GM19452 (cell line): ENCODE data around the gene STAMBP.
"Not testable (repeated sequence)": the region's sequence is repeated elsewhere in the genome, so short reads cannot be mapped to it uniquely, and the experiment has no call there.

ENCODE experiments used
- ATAC-seq: cut with Tn5 transposase; IDR thresholded peaks from one replicate; pipeline ENCODE4 v1.9.1; 2021; ENCODE audit not compliant: unreplicated experiment

STAMBP gene

DNA sequence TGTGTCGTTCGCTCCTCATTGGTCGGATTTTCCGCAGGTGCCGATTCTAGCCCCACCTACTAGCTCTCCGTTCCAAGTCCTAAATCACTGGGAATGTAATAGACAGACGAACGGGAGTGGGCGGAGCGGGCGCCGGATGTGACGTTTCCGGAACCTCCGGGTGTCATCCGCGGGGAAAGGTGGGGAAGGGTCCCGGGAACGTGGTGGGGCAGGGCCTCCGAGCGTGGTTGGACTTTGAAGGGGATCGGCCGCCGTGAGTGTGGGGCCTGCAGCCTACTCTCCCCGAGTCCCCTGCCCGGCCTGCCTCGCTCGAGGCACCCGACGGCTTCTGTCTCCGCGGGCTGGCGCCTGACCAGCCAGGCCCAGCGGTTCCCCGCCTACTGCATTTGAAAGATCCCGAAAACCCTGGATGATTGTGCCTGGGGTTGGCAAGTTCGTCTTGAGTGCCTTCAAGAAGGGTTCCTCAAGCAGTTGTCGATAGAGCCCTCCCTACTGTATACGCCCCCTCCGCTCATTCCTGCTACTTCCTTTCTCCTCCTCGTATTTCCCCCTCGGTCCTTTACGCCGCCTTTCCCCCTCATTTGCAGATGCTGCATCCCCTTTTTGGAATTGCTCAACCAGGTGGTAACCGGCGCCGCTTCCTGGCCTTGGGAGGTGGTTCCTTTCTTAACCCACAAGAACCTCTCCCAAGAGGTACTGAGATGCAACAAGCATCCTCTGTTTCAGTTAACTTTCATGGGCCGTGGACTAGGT, at the start of gene STAMBP:
STAMBP (plus strand) TSS at position 144 of the 753 bp plus-strand sequence. CDS start 1,896 bp downstream, outside the sequence.
- peak; percentile 72 for ATAC-seq

GRCh38 chr2:73779467-73780236, 49.1 kb upstream of the STAMBP start, which contains the start of gene DUSP11:
TSS of gene DUSP11 (minus strand) at chr2:73780103. CDS start at chr2:73779974, 129 bp downstream.
- peak; percentile 98 for ATAC-seq

- no peak for ATAC-seq
Measured at GRCh38 chr2:73780237-73780582, 48.6 kb upstream of the STAMBP start.

- ATAC-seq, result not testable (repeated sequence)
Measured at GRCh38 chr2:73783402-73783801, 45.4 kb upstream of the STAMBP start.

GRCh38 chr2:73783883-73784282, 44.9 kb upstream of the STAMBP start, which contains the start of gene C2orf78:
TSS of gene C2orf78 (plus strand) at chr2:73784183. CDS start at chr2:73784310, 127 bp downstream.
- not testable (repeated sequence) for ATAC-seq

- ATAC-seq, result no peak
Measured at GRCh38 chr2:73811878-73812277, 16.9 kb upstream of the STAMBP start.

DNA sequence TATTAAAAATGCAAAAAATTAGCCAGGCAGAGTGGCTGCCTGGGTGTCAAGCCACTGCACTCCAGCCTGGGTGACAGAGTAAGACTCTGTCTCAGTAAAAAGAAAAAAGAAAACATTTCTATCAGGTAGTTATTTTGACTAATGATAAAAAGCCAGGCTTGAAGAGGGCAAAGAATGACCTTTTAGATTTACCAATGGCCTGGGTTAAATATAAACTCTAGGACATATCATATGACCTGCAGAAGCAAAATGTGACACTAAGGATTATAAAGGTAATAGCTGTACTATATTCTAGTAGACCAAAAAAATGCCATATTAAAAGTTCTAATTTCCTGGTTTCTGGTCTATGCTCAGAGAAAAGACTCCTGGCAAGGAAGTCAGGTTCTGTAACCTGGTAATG, 16.1 kb upstream of the STAMBP start:
- no peak for ATAC-seq

- ATAC-seq, result no peak
Measured at GRCh38 chr2:73818296-73818695, 10.5 kb upstream of the STAMBP start.

DNA sequence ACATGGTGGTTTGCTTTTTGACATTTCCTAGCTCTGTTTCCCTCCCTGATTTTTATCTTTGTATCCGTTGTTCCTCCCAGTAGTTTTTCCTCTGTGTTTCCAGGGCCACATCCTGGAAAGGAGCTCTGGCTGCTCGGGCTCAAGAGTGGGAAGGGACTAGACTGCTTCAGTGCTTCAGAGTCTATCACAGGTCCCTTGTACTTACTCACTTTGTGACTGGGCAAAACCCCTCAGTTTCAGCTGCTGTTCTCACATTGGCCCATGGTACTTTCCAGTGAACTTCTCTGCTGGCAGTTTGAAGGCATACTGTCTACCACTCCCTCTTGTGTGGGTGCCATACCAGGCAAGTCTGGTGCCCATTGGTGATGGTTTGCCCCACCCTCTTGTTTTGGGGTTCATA, 7.5 kb upstream of the STAMBP start:
- peak; percentile 65 for ATAC-seq

DNA sequence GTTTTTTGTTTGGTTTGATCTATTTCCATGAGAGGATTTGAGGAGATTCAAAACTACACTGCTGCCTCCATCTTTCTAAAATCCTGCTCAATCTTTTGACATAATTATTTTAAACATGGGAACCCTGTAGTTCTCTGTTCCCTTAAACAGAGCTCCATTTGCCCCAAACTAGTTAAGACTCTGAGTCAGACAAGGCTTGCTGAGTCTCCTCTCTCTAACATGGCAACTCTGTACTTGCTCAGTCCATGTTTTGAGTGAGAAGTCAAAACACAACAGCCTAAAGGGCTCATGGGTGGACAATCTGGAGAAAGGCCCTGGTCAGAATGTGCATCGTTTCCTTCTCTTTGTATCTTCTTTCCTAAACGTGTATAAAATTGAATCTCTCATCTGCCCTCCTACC, 7.1 kb upstream of the STAMBP start:
- no peak for ATAC-seq

GRCh38 chr2:73822276-73822675, 6.5 kb upstream of the STAMBP start:
- ATAC-seq, result peak; percentile 75

DNA sequence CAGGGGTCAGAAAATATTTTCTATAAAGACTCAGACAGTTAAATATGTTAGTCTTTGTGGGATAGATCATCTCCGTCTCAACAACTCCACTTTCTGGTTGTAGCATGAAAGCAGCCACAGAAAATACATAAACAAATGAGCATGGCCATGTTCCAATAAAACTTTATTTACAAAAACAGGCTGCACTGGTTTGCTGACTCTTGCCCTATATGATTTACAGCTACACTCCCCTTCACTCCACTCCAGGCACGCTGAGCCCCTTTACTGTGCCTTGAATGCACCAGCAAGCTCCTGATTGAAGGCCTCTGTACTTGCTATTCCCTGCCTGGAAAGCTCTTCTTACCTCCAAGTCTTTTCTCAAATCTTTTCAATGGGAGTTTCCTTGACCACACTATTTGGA, 5.8 kb upstream of the STAMBP start:
- no peak for ATAC-seq

DNA sequence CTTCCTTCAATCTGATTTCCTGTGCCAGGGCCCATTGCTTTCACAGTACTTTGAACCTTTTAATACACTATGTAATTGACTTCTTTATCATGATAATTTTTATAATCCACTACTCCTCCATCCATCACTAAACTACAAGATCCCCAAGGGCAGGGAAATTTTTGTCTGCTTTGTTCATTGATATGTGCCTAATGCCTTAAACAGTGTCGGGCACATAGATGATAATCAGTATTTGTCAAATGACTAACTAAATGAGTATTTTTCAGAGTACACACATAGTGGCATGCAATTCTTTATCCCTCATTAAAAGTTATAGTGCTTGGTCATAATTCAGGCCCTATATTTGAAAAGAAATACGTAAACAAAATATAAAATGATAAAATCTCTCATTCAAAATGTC, 5.3 kb upstream of the STAMBP start:
- ATAC-seq, result no peak

DNA sequence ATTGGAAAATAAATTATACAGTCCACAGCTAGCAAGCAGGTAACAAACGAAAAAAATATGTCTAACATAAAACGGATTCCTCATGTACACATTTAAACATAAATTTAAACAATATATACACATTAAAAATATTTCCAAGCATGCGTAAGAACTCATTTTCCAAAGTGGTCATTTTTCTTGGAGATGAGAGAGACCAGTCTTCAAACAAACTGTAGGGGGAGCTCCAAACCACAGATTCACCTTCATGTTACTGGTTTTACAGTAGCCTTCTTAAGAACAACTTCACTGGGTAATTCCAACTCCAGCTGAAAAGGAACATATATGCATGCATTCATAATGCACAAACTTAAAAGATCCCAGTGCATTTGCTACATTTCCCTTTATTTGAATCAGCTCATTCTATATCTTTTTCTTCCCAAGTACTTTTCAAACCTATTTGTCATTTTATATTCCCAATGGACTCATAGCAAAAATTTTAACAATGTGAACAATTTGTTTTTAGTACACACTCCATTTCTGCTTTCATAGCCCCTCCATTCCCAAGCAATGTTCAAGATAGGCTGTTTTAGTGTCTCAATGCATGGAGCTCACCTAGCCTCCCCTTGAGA, 4.7 kb upstream of the STAMBP start:
- ATAC-seq, result no peak

DNA sequence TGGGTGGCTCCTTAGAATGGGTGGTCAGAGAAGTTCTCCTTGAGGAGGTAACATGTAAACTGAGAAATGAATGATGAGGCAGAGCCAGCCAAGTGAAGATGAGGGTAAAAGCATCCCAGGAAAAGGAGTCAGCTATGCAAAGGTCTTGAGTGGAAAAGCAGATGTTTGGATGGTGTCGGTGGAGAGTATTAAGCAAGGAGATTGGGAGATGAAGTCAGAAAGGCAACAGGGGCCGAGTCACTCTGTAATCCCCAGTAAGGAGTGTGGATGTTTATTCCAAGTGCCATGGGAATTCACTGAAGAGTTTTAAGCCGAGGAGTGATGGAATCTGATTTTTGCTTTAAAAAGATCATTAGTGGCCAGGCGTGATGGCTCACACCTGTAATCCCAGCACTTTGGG, 3.4 kb upstream of the STAMBP start:
- ATAC-seq, result no peak

- ATAC-seq, result no peak
Measured at GRCh38 chr2:73827018-73827417, 1.7 kb upstream of the STAMBP start.

- ATAC-seq, result no peak
Measured at GRCh38 chr2:73827660-73828388, 937 bp upstream of the STAMBP start.

- no peak for ATAC-seq
Measured at GRCh38 chr2:73828389-73828817, 358 bp upstream of the STAMBP start.

GRCh38 chr2:73830871-73831401, 2.2 kb downstream of the STAMBP start:
- ATAC-seq, result no peak

DNA sequence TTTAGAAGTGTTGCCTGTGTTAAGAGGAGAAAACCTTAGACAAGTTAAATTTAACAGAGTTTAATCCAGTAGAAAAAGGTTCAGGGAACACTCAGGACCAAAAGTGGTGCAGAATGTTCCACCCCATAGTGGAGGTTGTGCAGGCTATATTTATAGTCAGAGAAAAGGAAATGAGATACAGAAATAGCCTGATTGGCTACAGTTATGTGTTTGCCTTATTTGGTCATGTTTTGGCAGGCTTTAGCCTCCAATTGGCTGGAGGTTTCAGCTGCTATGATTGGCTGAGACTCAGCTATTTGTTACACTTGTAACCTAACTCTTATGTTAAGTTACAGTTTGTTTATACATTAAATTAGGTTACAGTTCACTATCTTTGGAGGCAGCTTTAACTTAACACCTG, 4.2 kb downstream of the STAMBP start:
- no peak for ATAC-seq
